Hepatocyte (in vitro differentiated cells): ENCODE data around the gene TMEM258.

Experiments
- EZH2 ChIP-seq: fragments of 200-600 bp; sonication (generic); IDR thresholded peaks from 2 replicates; pipeline ENCODE4 v1.6.1; 2016; ENCODE audit warnings: antibody characterized with exemption, mild to moderate bottlenecking, borderline replicate concordance
- TF ChIP-seq, protein P1 (sequence below): fragments of 200-600 bp; sonication (generic); IDR thresholded peaks from 2 replicates; pipeline ENCODE4 v1.5.1; 2016; ENCODE audit warnings: antibody characterized with exemption, mild to moderate bottlenecking; ENCODE audit not compliant: poor library complexity

DNA sequence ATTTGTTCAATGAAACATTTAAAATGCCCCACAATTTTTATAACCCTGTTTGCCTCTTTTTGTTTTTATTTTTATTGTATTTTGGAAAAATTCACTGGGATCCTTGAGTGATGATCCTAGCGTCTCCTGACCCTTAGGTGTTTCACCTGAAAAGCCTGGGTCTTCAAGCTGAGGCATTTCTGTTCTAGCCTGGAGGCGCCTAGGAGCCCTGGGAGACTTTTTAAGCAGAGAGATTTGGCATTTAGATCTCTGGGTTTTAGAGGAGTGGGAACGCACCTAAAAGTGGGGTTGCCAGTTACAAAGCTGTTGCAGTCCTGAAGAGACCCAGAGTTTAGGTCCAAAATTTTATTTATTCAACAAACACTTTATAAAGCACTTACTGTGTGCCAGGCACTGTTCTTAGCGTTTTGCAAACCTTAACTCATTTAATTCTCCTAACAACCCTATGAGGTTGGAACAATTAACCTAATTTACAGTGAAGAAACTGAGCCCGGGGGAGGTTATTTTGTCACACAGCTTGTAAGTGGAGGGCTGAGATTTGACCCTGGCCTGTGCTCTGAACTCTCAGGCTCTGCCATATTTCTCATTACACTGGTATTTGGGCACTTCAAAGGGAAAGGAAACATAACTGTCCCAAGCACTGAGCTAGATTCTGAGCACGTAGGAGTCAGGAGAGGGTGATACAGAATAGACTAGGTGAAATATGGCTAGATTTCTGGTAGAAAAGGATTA, 25.2 kb upstream of the TMEM258 start:
- TF ChIP-seq, protein P1, sequence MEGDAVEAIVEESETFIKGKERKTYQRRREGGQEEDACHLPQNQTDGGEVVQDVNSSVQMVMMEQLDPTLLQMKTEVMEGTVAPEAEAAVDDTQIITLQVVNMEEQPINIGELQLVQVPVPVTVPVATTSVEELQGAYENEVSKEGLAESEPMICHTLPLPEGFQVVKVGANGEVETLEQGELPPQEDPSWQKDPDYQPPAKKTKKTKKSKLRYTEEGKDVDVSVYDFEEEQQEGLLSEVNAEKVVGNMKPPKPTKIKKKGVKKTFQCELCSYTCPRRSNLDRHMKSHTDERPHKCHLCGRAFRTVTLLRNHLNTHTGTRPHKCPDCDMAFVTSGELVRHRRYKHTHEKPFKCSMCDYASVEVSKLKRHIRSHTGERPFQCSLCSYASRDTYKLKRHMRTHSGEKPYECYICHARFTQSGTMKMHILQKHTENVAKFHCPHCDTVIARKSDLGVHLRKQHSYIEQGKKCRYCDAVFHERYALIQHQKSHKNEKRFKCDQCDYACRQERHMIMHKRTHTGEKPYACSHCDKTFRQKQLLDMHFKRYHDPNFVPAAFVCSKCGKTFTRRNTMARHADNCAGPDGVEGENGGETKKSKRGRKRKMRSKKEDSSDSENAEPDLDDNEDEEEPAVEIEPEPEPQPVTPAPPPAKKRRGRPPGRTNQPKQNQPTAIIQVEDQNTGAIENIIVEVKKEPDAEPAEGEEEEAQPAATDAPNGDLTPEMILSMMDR = no peak
- no peak for TF ChIP-seq EZH2
